HFFc6 (cell line): ENCODE data around the gene COL25A1. TPM values are rescaled to one million over a fixed set of nuclear protein-coding genes. Genes with fewer than 3 reads are reported as not detected.

ENCODE experiments used
- DNase-seq: peaks from one replicate; pipeline ENCODE4 v3.0.0-alpha.2; 2018
- H3K27ac Mint-ChIP-seq: 2 replicates; pipeline ENCODE4 v1.8.0; 2020; ENCODE audit warnings: mild to moderate bottlenecking, mixed read lengths
- H3K27me3 Mint-ChIP-seq: 2 replicates; pipeline ENCODE4 v1.8.0; 2021; ENCODE audit warnings: mild to moderate bottlenecking, moderate library complexity, mixed read lengths; ENCODE audit not compliant: insufficient read depth
- H3K36me3 Mint-ChIP-seq: 2 replicates; pipeline ENCODE4 v1.8.0; 2021; ENCODE audit warnings: low read depth, mixed read lengths
- H3K4me1 Mint-ChIP-seq: 2 replicates; pipeline ENCODE4 v1.8.0; 2020; ENCODE audit warnings: low read depth, mixed read lengths
- H3K4me3 Mint-ChIP-seq: 2 replicates; pipeline ENCODE4 v1.8.0; 2020; ENCODE audit warnings: mild to moderate bottlenecking, moderate library complexity, mixed read lengths
- H3K9me3 Mint-ChIP-seq: 2 replicates; pipeline ENCODE4 v1.8.0; 2020; ENCODE audit warnings: mild to moderate bottlenecking, mixed read lengths
- total RNA-seq, 6 experiments: library from RNA; stranded (reverse); fragmentation: NEBNext Ultra II Directional; extraction: Animal tissue kit (Norgen Biotek cat#: 25700); gene quantifications; 2 replicates in 1 of 6; 3 replicates in 5 of 6; pipeline ENCODE4 v1.2.3, GENCODE V29; 2021
- TF ChIP-seq, protein P1 (sequence below): fragments of 200-600 bp; sonication (generic); IDR thresholded peaks from 2 replicates; pipeline ENCODE4 v1.5.0; 2021; ENCODE audit warnings: antibody characterized with exemption, mild to moderate bottlenecking

The COL25A1 gene
- total RNA-seq, 6 experiments from 2014 or later: not detected

DNA sequence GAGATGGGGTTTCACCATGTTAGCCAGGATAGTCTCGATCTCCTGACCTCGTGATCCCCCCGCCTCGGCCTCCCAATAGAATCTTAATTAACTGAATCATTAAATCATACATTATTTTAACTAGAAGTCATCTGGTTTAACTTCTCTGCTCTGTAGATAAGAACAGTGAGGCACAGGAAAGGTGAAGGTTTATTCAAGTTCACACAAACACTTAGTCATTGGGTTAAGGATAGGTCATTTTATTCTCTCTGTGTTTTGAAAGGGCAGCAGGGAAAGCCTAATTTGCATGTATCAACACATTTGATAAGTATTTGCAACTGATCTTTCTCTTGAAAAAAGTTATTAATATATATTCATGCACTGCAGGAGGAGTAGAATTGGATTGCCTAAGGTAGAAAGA is 538.5 kb downstream of the COL25A1 start:
- H3K9me3 Mint-ChIP-seq: no peaks in the 10 kb centered on the region
- peaks cover 7% of the 10 kb centered on the region for H3K4me1 Mint-ChIP-seq
- H3K36me3 Mint-ChIP-seq: no peaks in the 10 kb centered on the region
- no peak overlapping the region for H3K4me3 Mint-ChIP-seq
- no peak overlapping the region for H3K27ac Mint-ChIP-seq
- DNase-seq: no peak
- peaks cover 14% of the 10 kb centered on the region for H3K27me3 Mint-ChIP-seq
- TF ChIP-seq, protein P1, sequence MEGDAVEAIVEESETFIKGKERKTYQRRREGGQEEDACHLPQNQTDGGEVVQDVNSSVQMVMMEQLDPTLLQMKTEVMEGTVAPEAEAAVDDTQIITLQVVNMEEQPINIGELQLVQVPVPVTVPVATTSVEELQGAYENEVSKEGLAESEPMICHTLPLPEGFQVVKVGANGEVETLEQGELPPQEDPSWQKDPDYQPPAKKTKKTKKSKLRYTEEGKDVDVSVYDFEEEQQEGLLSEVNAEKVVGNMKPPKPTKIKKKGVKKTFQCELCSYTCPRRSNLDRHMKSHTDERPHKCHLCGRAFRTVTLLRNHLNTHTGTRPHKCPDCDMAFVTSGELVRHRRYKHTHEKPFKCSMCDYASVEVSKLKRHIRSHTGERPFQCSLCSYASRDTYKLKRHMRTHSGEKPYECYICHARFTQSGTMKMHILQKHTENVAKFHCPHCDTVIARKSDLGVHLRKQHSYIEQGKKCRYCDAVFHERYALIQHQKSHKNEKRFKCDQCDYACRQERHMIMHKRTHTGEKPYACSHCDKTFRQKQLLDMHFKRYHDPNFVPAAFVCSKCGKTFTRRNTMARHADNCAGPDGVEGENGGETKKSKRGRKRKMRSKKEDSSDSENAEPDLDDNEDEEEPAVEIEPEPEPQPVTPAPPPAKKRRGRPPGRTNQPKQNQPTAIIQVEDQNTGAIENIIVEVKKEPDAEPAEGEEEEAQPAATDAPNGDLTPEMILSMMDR: no peak

DNA sequence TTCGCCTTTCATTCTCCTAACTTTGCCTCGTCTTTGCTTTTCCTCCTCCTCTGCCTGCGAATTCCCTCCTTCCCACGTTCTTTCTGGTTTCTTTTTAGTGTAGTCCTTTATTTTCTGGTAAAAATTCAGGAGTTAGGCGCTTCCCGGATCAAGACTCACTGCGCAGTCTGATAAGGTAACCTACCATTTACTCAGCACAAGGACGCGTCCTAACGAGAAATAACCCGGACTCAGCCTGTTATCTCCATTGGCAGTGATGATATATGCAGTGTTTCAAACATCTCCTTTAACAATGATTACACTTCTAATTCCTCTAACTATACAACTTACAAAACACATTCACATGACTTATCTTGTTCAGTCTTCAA is 539.2 kb downstream of the COL25A1 start:
- Mint-ChIP-seq H3K27me3 (peaks cover 14% of the 10 kb centered on the region), H3K4me1 (peaks cover 7% of the 10 kb centered on the region), H3K4me3 (peak overlapping the region; percentile 72), H3K36me3 (no peaks in the 10 kb centered on the region), H3K9me3 (no peaks in the 10 kb centered on the region), H3K27ac (no peak overlapping the region)
- DNase-seq: no peak
- TF ChIP-seq, protein P1: no peak

DNA sequence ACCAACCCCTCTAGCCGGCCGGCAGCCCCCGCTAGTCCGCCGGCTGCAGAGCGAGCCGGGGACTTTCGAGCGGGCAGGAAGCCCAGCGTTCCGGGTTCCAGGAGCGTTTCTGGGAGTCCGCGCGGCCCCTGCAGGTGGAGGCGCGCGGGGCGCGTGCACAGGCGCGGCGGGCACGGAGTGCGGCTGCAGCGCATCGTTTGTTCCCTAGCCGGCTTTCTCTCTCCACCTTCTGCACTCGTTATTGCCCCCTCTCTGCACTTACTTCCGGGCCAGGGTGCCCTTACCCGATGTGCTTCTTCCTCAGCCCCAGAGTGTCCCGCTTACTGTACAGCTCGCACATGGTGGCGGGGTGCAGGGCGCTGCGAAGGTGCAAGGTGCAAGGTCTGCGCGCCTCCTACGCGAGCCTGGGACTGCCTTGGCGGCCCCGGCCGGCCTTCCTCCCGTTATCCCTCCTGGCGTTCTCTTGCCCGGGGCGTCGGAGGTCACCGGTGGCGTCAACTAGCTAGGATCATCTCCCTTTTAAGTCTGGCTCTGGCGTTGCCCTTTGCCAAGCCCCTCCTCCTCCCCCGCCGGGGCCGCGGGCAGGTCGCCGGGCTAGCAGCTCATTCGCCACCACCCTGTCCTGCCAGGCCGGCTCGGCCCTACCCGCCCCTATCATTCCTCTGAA is 539.8 kb downstream of the COL25A1 start, which contains the start of gene ETNPPL:
ETNPPL (minus strand) TSS at position 495 of the 667 bp plus-strand sequence; CDS start at position 340, 155 bp downstream.
- no peaks in the 10 kb centered on the region for H3K9me3 Mint-ChIP-seq
- TF ChIP-seq, protein P1: no peak
- H3K36me3 Mint-ChIP-seq: no peaks in the 10 kb centered on the region

More for the DNA sequence above, 539.8 kb downstream of the COL25A1 start, which contains the start of gene ETNPPL:
- Mint-ChIP-seq H3K27me3 (peaks cover 14% of the 10 kb centered on the region), H3K4me1 (peaks cover 7% of the 10 kb centered on the region), H3K27ac (no peak within 1 kb of the TSS), H3K4me3 (peak within 1 kb of the TSS; percentile 72)
- DNase-seq: no peak

Other genes starting within 250 kb of the COL25A1 start
- 10 to 100 TPM; 27.2 to 36.6 (median 31.8) TPM for gene SEC24B, start 131.2 kb upstream of the COL25A1 start, total RNA-seq